KBM-7 (cell line): ENCODE data around the gene CDA.

Experiments
- DNase-seq: peaks from one replicate; pipeline ENCODE4 v3.0.0-alpha.2; 2015
- in situ Hi-C: fragments of 300-500 bp; cut with MboI; formaldehyde crosslinking; loops from 2 replicates; pipeline ENCODE4 v1.14.3; 2020; ENCODE audit warnings: low sequenced_read_pairs, low pct_unique_long_range_greater_than_20kb, mixed read lengths

CDA gene

GRCh38 chr1:20588634-20589225 is at the start of gene CDA:
Gene CDA, plus strand, starts transcription at chr1:20589097. Its CDS starts 33 bp downstream, at chr1:20589130.
- no peak for DNase-seq

GRCh38 chr1:20540281-20540680 is 48.6 kb upstream of the CDA start:
- in situ Hi-C loops = no loop called here

More at GRCh38 chr1:20588634-20589225, at the start of gene CDA:
- in situ Hi-C loops = no loop called here

GRCh38 chr1:20546637-20547036 is 42.3 kb upstream of the CDA start:
- no peak for DNase-seq
- in situ Hi-C loops = no loop called here

More at GRCh38 chr1:20540281-20540680, 48.6 kb upstream of the CDA start:
- DNase-seq = no peak

GRCh38 chr1:20551161-20551560 is 37.7 kb upstream of the CDA start:
- in situ Hi-C loops = no loop called here
- no peak for DNase-seq

GRCh38 chr1:20551945-20552727 is 36.8 kb upstream of the CDA start, which contains the start of gene FAM43B:
Gene FAM43B, plus strand, starts transcription at chr1:20552573. Its CDS starts 401 bp downstream, at chr1:20552974.
- no peak for DNase-seq
- in situ Hi-C loops = no loop called here

GRCh38 chr1:20552728-20553445 is 36.0 kb upstream of the CDA start:
- DNase-seq = no peak
- in situ Hi-C loops = no loop called here

GRCh38 chr1:20555025-20555757 is 33.7 kb upstream of the CDA start:
- no peak for DNase-seq
- in situ Hi-C loops = no loop called here

GRCh38 chr1:20555758-20556120 is 33.2 kb upstream of the CDA start:
- no peak for DNase-seq

GRCh38 chr1:20558191-20558590 is 30.7 kb upstream of the CDA start:
- no peak for DNase-seq
- in situ Hi-C loops = no loop called here

More at GRCh38 chr1:20555758-20556120, 33.2 kb upstream of the CDA start:
- in situ Hi-C loops = no loop called here

- in situ Hi-C loops = no loop called here
- DNase-seq = no peak
Measured at GRCh38 chr1:20560966-20561365, 27.9 kb upstream of the CDA start.

GRCh38 chr1:20565234-20565633 is 23.7 kb upstream of the CDA start:
- DNase-seq = no peak
- in situ Hi-C loops = no loop called here

GRCh38 chr1:20569523-20570098 is 19.3 kb upstream of the CDA start:
- in situ Hi-C loops = loop anchor here (10.0 kb wide), 1 partner anchor 65 kb away; the partner anchor contains the start of gene PINK1
- no peak for DNase-seq

GRCh38 chr1:20571427-20571826 is 17.5 kb upstream of the CDA start:
- no peak for DNase-seq
- in situ Hi-C loops = loop anchor here (10.0 kb wide), 1 partner anchor 63 kb away; the partner anchor contains the start of gene PINK1

- in situ Hi-C loops = loop anchor here (10.0 kb wide), 1 partner anchor 61 kb away; the partner anchor contains the start of gene PINK1
- no peak for DNase-seq
Measured at GRCh38 chr1:20573987-20574386, 14.9 kb upstream of the CDA start.

- peak; percentile 94 for DNase-seq
- in situ Hi-C loops = loop anchor here (10.0 kb wide), 1 partner anchor 60 kb away; the partner anchor contains the start of gene PINK1
Measured at GRCh38 chr1:20574686-20575540, 14.0 kb upstream of the CDA start.

- in situ Hi-C loops = loop anchor here (10.0 kb wide), 1 partner anchor 59 kb away; the partner anchor contains the start of gene PINK1
Measured at GRCh38 chr1:20575541-20576336, 13.2 kb upstream of the CDA start.

GRCh38 chr1:20578062-20578461 is 10.8 kb upstream of the CDA start:
- DNase-seq = no peak
- in situ Hi-C loops = loop anchor here (10.0 kb wide), 1 partner anchor 57 kb away; the partner anchor contains the start of gene PINK1

More at GRCh38 chr1:20575541-20576336, 13.2 kb upstream of the CDA start:
- DNase-seq = no peak
